ENCODE data around the gene TUBGCP2.

GRCh38 chr10:133255323-133255722 is 53.3 kb downstream of the TUBGCP2 start:
- TF ChIP-seq CTCF (optimal IDR thresholded peaks at IDR 0.05 in 1 of 3, IDR thresholded peaks at IDR 0.05 in 1 of 3, conservative IDR thresholded peaks at IDR 0.05 in 1 of 3; ENCODE audit: extremely low read depth in 1 of 3, insufficient read depth in 2 of 3, low read length in 3 of 3): no peak
- TF ChIP-seq EZH2 (IDR thresholded peaks at IDR 0.05; ENCODE audit: low read length): no peak

All from keratinocyte (primary cell).